ENCODE data around the gene RNF215. TPM values are rescaled to one million over a fixed set of nuclear protein-coding genes. Genes with fewer than 3 reads are reported as not detected.
A peak's percentile ranks its signal among the peaks of the same experiment; 100 is the strongest.

RNF215 gene
- total RNA-seq, 1 donor from 2014 or later, result 24.5 TPM

GRCh38 chr22:30357650-30358215, 29.5 kb downstream of the RNF215 start:
- peaks cover 4% of the 10 kb centered on the region for H3K36me3 ChIP-seq (ENCODE audit: insufficient read depth, low read length)
- Mint-ChIP-seq H3K9me3 (ENCODE audit: unreplicated experiment) (no peaks in the 10 kb centered on the region), H3K4me1 (ENCODE audit: low read depth, unreplicated experiment) (peaks cover 20% of the 10 kb centered on the region), H3K4me3 (ENCODE audit: unreplicated experiment) (peak overlapping the region; percentile 96), H3K27me3 (ENCODE audit: low read depth, unreplicated experiment) (no peaks in the 10 kb centered on the region), H3K36me3 (ENCODE audit: low read depth, unreplicated experiment) (peaks cover 10% of the 10 kb centered on the region), H3K27ac (ENCODE audit: unreplicated experiment) (peak overlapping the region; percentile 59)
- peak overlapping the region; percentile 98 for H3K4me3 ChIP-seq (ENCODE audit: insufficient read depth, low read depth, low read length)
- H3K9ac ChIP-seq (ENCODE audit: low read length), result peak overlapping the region; percentile 92
- H3K79me2 ChIP-seq (ENCODE audit: insufficient read depth, low read length), result peaks cover 37% of the 10 kb centered on the region
- DNase-seq (ENCODE audit: low read depth) (no peak), FAIRE-seq (no peak)
- H3K27me3 ChIP-seq (ENCODE audit: insufficient read depth, low read length), result no peaks in the 10 kb centered on the region
- H3K27ac ChIP-seq (ENCODE audit: low read depth, low read length), result no peak overlapping the region
- no peak for TF ChIP-seq EZH2 (IDR thresholded peaks at IDR 0.05; ENCODE audit: insufficient read depth, low read length)
- TF ChIP-seq, protein P1, sequence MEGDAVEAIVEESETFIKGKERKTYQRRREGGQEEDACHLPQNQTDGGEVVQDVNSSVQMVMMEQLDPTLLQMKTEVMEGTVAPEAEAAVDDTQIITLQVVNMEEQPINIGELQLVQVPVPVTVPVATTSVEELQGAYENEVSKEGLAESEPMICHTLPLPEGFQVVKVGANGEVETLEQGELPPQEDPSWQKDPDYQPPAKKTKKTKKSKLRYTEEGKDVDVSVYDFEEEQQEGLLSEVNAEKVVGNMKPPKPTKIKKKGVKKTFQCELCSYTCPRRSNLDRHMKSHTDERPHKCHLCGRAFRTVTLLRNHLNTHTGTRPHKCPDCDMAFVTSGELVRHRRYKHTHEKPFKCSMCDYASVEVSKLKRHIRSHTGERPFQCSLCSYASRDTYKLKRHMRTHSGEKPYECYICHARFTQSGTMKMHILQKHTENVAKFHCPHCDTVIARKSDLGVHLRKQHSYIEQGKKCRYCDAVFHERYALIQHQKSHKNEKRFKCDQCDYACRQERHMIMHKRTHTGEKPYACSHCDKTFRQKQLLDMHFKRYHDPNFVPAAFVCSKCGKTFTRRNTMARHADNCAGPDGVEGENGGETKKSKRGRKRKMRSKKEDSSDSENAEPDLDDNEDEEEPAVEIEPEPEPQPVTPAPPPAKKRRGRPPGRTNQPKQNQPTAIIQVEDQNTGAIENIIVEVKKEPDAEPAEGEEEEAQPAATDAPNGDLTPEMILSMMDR (IDR thresholded peaks at IDR 0.05; ENCODE audit: insufficient read depth, low read depth, low read length), result no peak
- peaks cover 20% of the 10 kb centered on the region for H3K4me1 ChIP-seq (ENCODE audit: insufficient read depth, low read length)
- H3K4me2 ChIP-seq (ENCODE audit: low read length), result peak overlapping the region; percentile 97
- H2AFZ ChIP-seq (ENCODE audit: low read depth, low read length), result no peak overlapping the region
- H3K9me3 ChIP-seq (ENCODE audit: insufficient read depth, low read depth, low read length), result no peaks in the 10 kb centered on the region
- H4K20me1 ChIP-seq (ENCODE audit: insufficient read depth, low read length), result peaks cover 35% of the 10 kb centered on the region

- peaks cover 40% of the 10 kb centered on the region for H4K20me1 ChIP-seq (ENCODE audit: insufficient read depth, low read length)
- no peaks in the 10 kb centered on the region for H3K27me3 ChIP-seq (ENCODE audit: insufficient read depth, low read length)
- peak overlapping the region; percentile 98 for H3K4me3 ChIP-seq (ENCODE audit: insufficient read depth, low read depth, low read length)
- H3K36me3 ChIP-seq (ENCODE audit: insufficient read depth, low read length), result peaks cover 10% of the 10 kb centered on the region
- peaks cover 20% of the 10 kb centered on the region for H3K4me1 ChIP-seq (ENCODE audit: insufficient read depth, low read length)
- no peaks in the 10 kb centered on the region for H3K9me3 Mint-ChIP-seq (ENCODE audit: unreplicated experiment)
- H3K27ac Mint-ChIP-seq (ENCODE audit: unreplicated experiment), result peak overlapping the region; percentile 93
- H3K36me3 Mint-ChIP-seq (ENCODE audit: low read depth, unreplicated experiment), result peaks cover 14% of the 10 kb centered on the region
- peak overlapping the region; percentile 96 for H3K4me3 Mint-ChIP-seq (ENCODE audit: unreplicated experiment)
- no peaks in the 10 kb centered on the region for H3K27me3 Mint-ChIP-seq (ENCODE audit: low read depth, unreplicated experiment)
- H2AFZ ChIP-seq (ENCODE audit: low read depth, low read length), result peak overlapping the region; percentile 88
- peak overlapping the region; percentile 98 for H3K27ac ChIP-seq (ENCODE audit: low read depth, low read length)
- peak overlapping the region; percentile 92 for H3K9ac ChIP-seq (ENCODE audit: low read length)
- peaks cover 23% of the 10 kb centered on the region for H3K4me1 Mint-ChIP-seq (ENCODE audit: low read depth, unreplicated experiment)
- TF ChIP-seq, protein P1 (IDR thresholded peaks at IDR 0.05; ENCODE audit: insufficient read depth, low read depth, low read length), result no peak
- no peak for TF ChIP-seq EZH2 (IDR thresholded peaks at IDR 0.05; ENCODE audit: insufficient read depth, low read length)
- DNase-seq (ENCODE audit: low read depth), result no peak
- H3K79me2 ChIP-seq (ENCODE audit: insufficient read depth, low read length), result peaks cover 43% of the 10 kb centered on the region
- H3K9me3 ChIP-seq (ENCODE audit: insufficient read depth, low read depth, low read length), result no peaks in the 10 kb centered on the region
- no peak for FAIRE-seq
- H3K4me2 ChIP-seq (ENCODE audit: low read length), result peak overlapping the region; percentile 97
These were observed 30.0 kb downstream of the RNF215 start for GRCh38 chr22:30357236-30357570.
